GOT3 (cell line): Measurements from ENCODE around the gene PARM1.
"Not testable (repeated sequence)": the region's sequence is repeated elsewhere in the genome, so short reads cannot be mapped to it uniquely, and the experiment has no call there.

Experiments used
- DNase-seq: peaks from one replicate; lab custom pipeline; 2025; ENCODE audit warnings: mixed read lengths; lab: John Stamatoyannopoulos, UW

The PARM1 gene

DNA sequence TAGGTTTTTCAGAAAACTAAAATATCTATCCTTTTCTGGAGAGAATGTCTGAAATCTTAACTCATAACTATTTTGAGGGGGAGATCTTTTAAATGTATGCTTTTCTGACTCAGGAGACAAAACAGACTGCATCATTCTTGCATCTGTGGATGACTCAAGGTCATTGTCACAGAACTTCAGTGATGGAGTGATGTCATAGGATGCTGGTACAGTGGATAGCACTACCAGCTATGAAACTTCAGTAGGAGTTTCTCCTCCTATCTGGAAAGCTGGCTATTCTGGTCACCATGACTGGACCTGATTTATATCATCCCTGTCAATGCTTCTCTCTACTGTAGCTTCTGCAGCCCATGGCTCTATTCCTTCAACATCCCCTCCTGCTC, 50.3 kb downstream of the PARM1 start:
- DNase-seq: no peak

- no peak for DNase-seq
These were observed 57.5 kb downstream of the PARM1 start for GRCh38 chr4:74990276-74990875.

- not testable (repeated sequence) for DNase-seq
These were observed 61.5 kb downstream of the PARM1 start for GRCh38 chr4:74994436-74994835.

GRCh38 chr4:74996996-74997395, 64.1 kb downstream of the PARM1 start:
- no peak for DNase-seq

- DNase-seq: no peak
These were observed 65.2 kb downstream of the PARM1 start for GRCh38 chr4:74997948-74998729.

DNA sequence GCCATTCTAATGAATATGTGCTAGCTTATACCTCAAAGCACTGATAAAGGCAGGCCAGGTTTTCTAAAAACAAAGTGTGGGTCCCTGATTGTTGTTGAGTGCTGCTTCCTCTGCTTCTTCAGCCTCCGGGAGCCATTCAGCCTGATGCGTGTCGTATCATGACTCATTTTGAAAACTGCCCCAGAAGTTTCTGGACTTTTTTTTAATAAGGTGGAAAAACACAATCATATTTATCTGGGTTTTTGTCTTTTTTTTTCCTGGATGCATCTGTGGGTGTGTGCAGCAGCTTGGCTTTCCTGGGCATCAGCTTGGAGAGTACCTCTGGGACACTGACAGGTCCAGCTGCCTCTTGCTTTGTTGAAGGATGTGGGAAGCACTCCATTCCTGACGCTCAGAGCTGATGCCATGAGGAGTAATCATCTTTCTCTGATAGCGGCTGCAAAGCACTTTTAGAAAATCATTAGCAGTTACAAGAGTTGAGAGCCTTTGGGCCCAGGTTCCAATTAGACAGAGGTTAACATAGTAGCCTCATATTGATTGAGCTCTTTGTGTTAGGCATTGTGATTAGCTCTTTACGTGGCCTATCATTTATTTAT, 66.9 kb downstream of the PARM1 start:
- DNase-seq: no peak

GRCh38 chr4:75001871-75002270, 69.0 kb downstream of the PARM1 start:
- no peak for DNase-seq

- no peak for DNase-seq
These were observed 69.5 kb downstream of the PARM1 start for GRCh38 chr4:75002381-75002780.

DNA sequence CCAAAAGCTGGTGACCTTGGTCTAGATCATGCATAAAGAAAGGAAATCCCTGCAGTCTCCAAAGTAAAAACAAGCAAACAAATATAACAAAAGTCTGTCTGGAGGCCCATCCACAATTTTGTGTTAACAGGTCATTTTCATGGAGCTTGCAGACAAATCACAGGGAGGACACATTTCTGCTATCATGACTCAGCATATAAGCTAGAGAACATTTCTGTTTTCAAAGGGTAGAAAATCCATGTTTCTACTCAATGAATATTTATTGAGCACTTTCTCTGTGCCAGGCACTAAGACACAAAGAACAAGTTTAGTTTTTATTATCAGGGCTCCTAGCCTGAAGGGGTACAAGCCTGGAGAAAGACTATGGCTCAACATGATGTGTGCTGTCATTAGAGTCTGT, 71.1 kb downstream of the PARM1 start:
- no peak for DNase-seq

- DNase-seq: no peak
These were observed 72.1 kb downstream of the PARM1 start for GRCh38 chr4:75004755-75005668.

- no peak for DNase-seq
These were observed 72.8 kb downstream of the PARM1 start for GRCh38 chr4:75005727-75006126.

DNA sequence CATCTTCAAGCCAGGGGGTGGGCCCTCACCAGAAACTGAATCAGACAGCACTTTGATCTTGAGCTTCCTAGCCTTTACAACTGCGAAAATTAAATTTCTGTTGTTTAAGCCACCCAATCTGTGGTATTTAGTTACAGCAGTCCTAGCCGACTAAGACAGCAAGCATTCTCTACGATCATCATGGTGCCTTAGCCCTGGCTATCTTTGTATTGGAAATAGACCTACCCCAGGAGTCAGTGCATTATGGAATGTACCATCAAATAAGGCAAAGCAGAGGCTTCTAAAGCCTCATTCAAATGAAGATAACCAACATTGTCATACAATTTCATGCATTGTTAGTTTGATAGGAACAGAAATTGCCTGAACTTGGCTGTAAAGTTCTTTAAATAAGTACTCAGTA, 75.0 kb downstream of the PARM1 start:
- DNase-seq: no peak

- DNase-seq: no peak
These were observed 76.2 kb downstream of the PARM1 start for GRCh38 chr4:75009138-75009537.

DNA sequence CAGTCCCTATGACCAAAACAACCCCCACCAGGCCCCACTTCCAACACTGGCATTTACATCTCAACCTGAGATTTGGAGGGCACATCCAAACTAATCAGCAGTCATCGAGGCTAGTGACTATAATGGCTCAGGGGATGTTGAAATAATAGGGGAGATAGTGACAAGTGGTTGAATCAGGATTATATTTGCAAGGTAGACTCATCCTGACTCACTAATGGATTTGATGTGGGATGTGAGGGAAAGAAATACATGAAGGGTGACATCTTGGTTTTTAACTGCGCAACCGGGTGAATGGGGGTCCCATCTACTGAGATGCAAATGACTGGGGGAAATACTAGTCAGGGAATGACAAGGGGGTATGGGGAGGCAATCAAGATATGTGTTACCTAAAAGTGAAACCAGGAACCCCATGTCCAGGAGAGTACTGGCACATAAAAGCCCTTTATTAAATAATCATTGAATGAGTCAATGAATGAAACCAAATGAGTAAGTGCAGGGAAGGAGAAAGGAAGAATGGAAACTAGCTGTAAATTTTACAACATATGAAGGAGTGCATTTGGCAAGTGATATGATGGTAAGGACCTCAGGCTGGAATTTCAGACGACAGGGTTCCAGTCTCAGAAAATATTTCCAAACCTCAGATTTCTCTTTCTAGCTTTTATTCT, 78.3 kb downstream of the PARM1 start:
- no peak for DNase-seq

DNA sequence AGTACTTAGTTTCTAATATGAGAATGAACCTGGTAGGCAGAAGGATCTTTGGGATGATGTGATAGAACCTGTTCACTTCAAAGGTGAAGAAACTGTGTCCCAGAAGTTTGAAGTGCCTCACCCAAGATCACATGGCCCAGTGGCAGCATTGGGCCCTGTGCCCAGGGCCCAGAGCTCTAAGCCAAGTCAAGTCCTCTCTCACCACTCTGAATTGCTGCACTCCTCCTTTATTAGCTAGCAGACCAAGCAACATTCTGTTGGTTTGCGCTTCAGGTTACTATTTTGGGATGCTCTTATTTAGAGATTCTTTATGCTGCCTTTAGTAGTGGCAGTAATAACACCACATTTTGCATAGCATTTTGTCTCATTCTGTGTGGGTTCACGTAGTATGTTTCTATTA, 82.7 kb downstream of the PARM1 start:
- no peak for DNase-seq

DNA sequence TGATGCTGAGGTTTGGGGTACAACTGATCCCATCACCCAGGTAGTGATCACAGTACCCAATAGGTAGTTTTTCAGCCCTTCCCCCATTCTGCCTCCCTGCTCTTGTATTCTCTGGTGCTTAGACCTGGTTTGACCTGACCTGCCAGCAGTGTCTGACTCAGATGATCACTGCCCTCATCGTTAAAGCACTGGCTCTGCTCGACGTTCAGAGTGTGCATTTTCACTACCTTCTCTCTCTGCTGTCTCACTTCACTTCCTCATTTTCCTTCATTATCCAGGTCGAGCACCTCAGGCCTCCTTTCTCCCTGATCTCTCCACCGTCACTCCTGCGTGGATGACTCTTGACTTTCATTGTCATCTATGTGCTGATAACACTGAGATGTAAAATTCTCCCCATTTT, 83.6 kb downstream of the PARM1 start:
- DNase-seq: no peak

- DNase-seq: no peak
These were observed 86.0 kb downstream of the PARM1 start for GRCh38 chr4:75018811-75019479.

DNA sequence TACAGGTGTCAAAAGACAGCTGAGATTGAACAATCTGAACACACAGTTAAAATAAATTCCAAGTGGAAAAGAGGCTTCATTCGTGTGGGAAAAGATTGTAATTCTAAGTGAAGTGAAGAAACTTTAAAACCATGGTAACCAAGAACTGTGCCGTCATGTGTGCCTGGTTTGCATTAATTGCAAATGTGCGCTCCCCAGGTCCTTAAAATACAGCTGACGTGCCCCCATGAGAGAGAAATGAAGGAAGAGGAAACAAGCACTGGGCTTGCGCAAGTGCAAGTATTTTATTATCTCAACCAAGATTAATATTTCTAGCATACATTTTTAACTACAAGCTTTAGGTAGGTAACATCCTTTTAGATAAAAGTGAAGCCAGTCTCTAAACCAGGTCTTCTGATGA, 92.5 kb downstream of the PARM1 start:
- DNase-seq: no peak

GRCh38 chr4:75028196-75028854, 95.4 kb downstream of the PARM1 start:
- no peak for DNase-seq

GRCh38 chr4:75030028-75030427, 97.1 kb downstream of the PARM1 start:
- DNase-seq: no peak
